Right forelimb (tissue), 1 donor: Measurements from ENCODE around the gene GPLD1.
"Not testable (repeated sequence)": the region's sequence is repeated elsewhere in the genome, so short reads cannot be mapped to it uniquely, and the experiment has no call there.

ENCODE experiments used
- DNase-seq: peaks from one replicate; pipeline ENCODE4 v3.0.0-alpha.2; 2018

Gene GPLD1

GRCh38 chr6:24489470-24489869, at the start of gene GPLD1:
Gene GPLD1, minus strand, starts transcription at chr6:24489578. Its CDS starts 67 bp downstream, at chr6:24489511.
- DNase-seq = no peak

GRCh38 chr6:24537771-24538385, 48.5 kb upstream of the GPLD1 start:
- DNase-seq = no peak

GRCh38 chr6:24537082-24537699, 47.8 kb upstream of the GPLD1 start:
- no peak for DNase-seq

GRCh38 chr6:24536466-24536865, 47.1 kb upstream of the GPLD1 start:
- no peak for DNase-seq

GRCh38 chr6:24535210-24535609, 45.8 kb upstream of the GPLD1 start:
- DNase-seq = no peak

- DNase-seq = no peak
Observed at GRCh38 chr6:24534329-24534728, 45.0 kb upstream of the GPLD1 start.

- DNase-seq = no peak
Observed at GRCh38 chr6:24529985-24530384, 40.6 kb upstream of the GPLD1 start.

GRCh38 chr6:24524805-24525204, 35.4 kb upstream of the GPLD1 start:
- no peak for DNase-seq

- DNase-seq = no peak
Observed at GRCh38 chr6:24524329-24524728, 35.0 kb upstream of the GPLD1 start.

GRCh38 chr6:24522228-24523176, 33.1 kb upstream of the GPLD1 start:
- DNase-seq = no peak

- DNase-seq = no peak
Observed at GRCh38 chr6:24520929-24521546, 31.7 kb upstream of the GPLD1 start.

- DNase-seq = no peak
Observed at GRCh38 chr6:24517659-24518543, 28.5 kb upstream of the GPLD1 start.

GRCh38 chr6:24513602-24514001, 24.2 kb upstream of the GPLD1 start:
- no peak for DNase-seq

GRCh38 chr6:24511976-24512375, 22.6 kb upstream of the GPLD1 start:
- DNase-seq = not testable (repeated sequence)

- no peak for DNase-seq
Observed at GRCh38 chr6:24506814-24507520, 17.6 kb upstream of the GPLD1 start.

GRCh38 chr6:24504649-24505586, 15.5 kb upstream of the GPLD1 start:
- no peak for DNase-seq

- no peak for DNase-seq
Observed at GRCh38 chr6:24504287-24504648, 14.9 kb upstream of the GPLD1 start.

GRCh38 chr6:24501914-24502313, 12.5 kb upstream of the GPLD1 start:
- no peak for DNase-seq

- no peak for DNase-seq
Observed at GRCh38 chr6:24501374-24501773, 12.0 kb upstream of the GPLD1 start.

GRCh38 chr6:24500683-24501082, 11.3 kb upstream of the GPLD1 start:
- no peak for DNase-seq
